GM23338 (cell line): ENCODE results near the gene PLRG1. TPM values are rescaled to one million over a fixed set of nuclear protein-coding genes. Genes with fewer than 3 reads are reported as not detected.

Experiments used
- ATAC-seq: fragments of 200-7000 bp; cut with Tn5 transposase; 3 replicates; pipeline ENCODE4 v1.9.1; 2020
- DNase-seq: peaks from one replicate; pipeline ENCODE4 v3.0.0-alpha.2; 2015; ENCODE audit warnings: low spot score
- H2AFZ ChIP-seq: fragments of 200-600 bp; sonication (generic); 2 replicates; pipeline ENCODE4 v1.8.0; 2016; ENCODE audit warnings: antibody characterized with exemption, mild to moderate bottlenecking, moderate library complexity
- H3F3A ChIP-seq: fragments of 200-600 bp; sonication (generic); replicated peaks from 2 replicates; pipeline ENCODE4 v1.8.0; 2017; ENCODE audit warnings: antibody characterized with exemption, mixed run types, low read depth
- H3K27ac ChIP-seq: fragments of 200-600 bp; sonication (generic); 2 replicates; pipeline ENCODE4 v1.6.1; 2016; ENCODE audit warnings: low read depth
- H3K27me3 ChIP-seq: fragments of 200-600 bp; sonication (generic); 2 replicates; pipeline ENCODE4 v1.8.0; 2016; ENCODE audit warnings: mild to moderate bottlenecking, mixed run types, moderate library complexity; ENCODE audit not compliant: insufficient read depth
- H3K36me3 ChIP-seq: fragments of 200-600 bp; sonication (generic); 2 replicates; pipeline ENCODE4 v1.8.0; 2016; ENCODE audit warnings: mild to moderate bottlenecking; ENCODE audit not compliant: insufficient read depth
- H3K4me1 ChIP-seq: fragments of 200-600 bp; sonication (generic); 2 replicates; pipeline ENCODE4 v1.8.0; 2016; ENCODE audit warnings: mild to moderate bottlenecking, moderate library complexity; ENCODE audit not compliant: insufficient read depth
- H3K4me2 ChIP-seq: fragments of 200-600 bp; sonication (generic); 2 replicates; pipeline ENCODE4 v1.7.1; 2017; ENCODE audit warnings: mixed run types
- H3K4me3 ChIP-seq: fragments of 200-600 bp; sonication (generic); 2 replicates; pipeline ENCODE4 v1.6.1; 2016; ENCODE audit warnings: mixed run types
- H3K79me2 ChIP-seq: fragments of 200-600 bp; sonication (generic); replicated peaks from 2 replicates; pipeline ENCODE4 v1.8.0; 2017; ENCODE audit warnings: mild to moderate bottlenecking; ENCODE audit not compliant: insufficient read depth
- H3K9me2 ChIP-seq: fragments of 200-600 bp; sonication (generic); 2 replicates; pipeline ENCODE4 v1.8.0; 2017; ENCODE audit not compliant: insufficient read depth
- H4K20me1 ChIP-seq: fragments of 200-600 bp; sonication (generic); replicated peaks from 2 replicates; pipeline ENCODE4 v1.8.0; 2017; ENCODE audit warnings: mild to moderate bottlenecking; ENCODE audit not compliant: insufficient read depth
- H3K27ac Mint-ChIP-seq: 2 replicates; pipeline ENCODE4 v1.8.0; 2020; ENCODE audit warnings: inconsistent platforms, mild to moderate bottlenecking, moderate library complexity, mixed read lengths
- H3K27me3 Mint-ChIP-seq: 3 replicates; pipeline ENCODE4 v1.8.0; 2022; ENCODE audit warnings: low read depth, mild to moderate bottlenecking, moderate library complexity, mixed read lengths, inconsistent platforms; ENCODE audit not compliant: insufficient read depth, poor library complexity
- H3K36me3 Mint-ChIP-seq: 3 replicates; pipeline ENCODE4 v1.8.0; 2021; ENCODE audit warnings: low read depth, mild to moderate bottlenecking, inconsistent platforms, moderate library complexity, mixed read lengths
- H3K4me1 Mint-ChIP-seq: 3 replicates; pipeline ENCODE4 v1.8.0; 2020; ENCODE audit warnings: mild to moderate bottlenecking, inconsistent platforms, mixed read lengths
- H3K4me3 Mint-ChIP-seq: 3 replicates; pipeline ENCODE4 v1.8.0; 2021; ENCODE audit warnings: moderate library complexity, mild to moderate bottlenecking, inconsistent platforms, mixed read lengths
- H3K9me3 Mint-ChIP-seq: 3 replicates; pipeline ENCODE4 v1.8.0; 2020; ENCODE audit warnings: moderate library complexity, mild to moderate bottlenecking, inconsistent platforms, mixed read lengths
- CREB1 ChIP-seq: fragments of 250-450 bp; sonication (Bioruptor Pico); IDR thresholded peaks from 2 replicates; pipeline ENCODE4 v1.5.0; 2020; ENCODE audit warnings: low read depth, mild to moderate bottlenecking, moderate library complexity
- ETS1 ChIP-seq: IDR thresholded peaks from 2 replicates; pipeline ENCODE4 v1.6.1; 2016; ENCODE audit warnings: antibody characterized with exemption
- EZH2 ChIP-seq: fragments of 200-600 bp; sonication (generic); IDR thresholded peaks from one replicate; pipeline ENCODE4 v1.8.0; 2017; ENCODE audit warnings: antibody characterized with exemption, mild to moderate bottlenecking, low read depth; ENCODE audit not compliant: unreplicated experiment
- EZH2phosphoT487 ChIP-seq: fragments of 200-600 bp; sonication (generic); IDR thresholded peaks from one replicate; pipeline ENCODE4 v1.8.1; 2018; ENCODE audit warnings: antibody characterized with exemption; ENCODE audit not compliant: unreplicated experiment
- JUNB ChIP-seq: IDR thresholded peaks from one replicate; pipeline ENCODE4 v1.6.1; 2016; ENCODE audit warnings: antibody characterized with exemption; ENCODE audit not compliant: unreplicated experiment
- NANOG ChIP-seq: IDR thresholded peaks from 2 replicates; pipeline ENCODE4 v1.6.1; 2016; ENCODE audit warnings: antibody characterized with exemption, borderline replicate concordance
- POLR2AphosphoS5 ChIP-seq: IDR thresholded peaks from 2 replicates; pipeline ENCODE4 v1.6.1; 2016; ENCODE audit warnings: antibody characterized with exemption, low read depth
- STAT1 ChIP-seq: IDR thresholded peaks from one replicate; pipeline ENCODE4 v1.6.1; 2016; ENCODE audit warnings: antibody characterized with exemption; ENCODE audit not compliant: unreplicated experiment
- ZNF114 ChIP-seq: fragments of 250-450 bp; sonication (Bioruptor Pico); IDR thresholded peaks from 2 replicates; pipeline ENCODE4 v1.5.0; 2020; ENCODE audit warnings: mild to moderate bottlenecking, moderate library complexity
- ZNF331 ChIP-seq: fragments of 250-450 bp; sonication (Bioruptor Pico); IDR thresholded peaks from 2 replicates; pipeline ENCODE4 v1.5.0; 2020; ENCODE audit warnings: low read depth, mild to moderate bottlenecking, moderate library complexity
- polyA plus RNA-seq: library from polyadenylated mRNA; unstranded; fragments of >200 nt; fragmentation: Nextera tagmentation; extraction: Ambion mirVana; gene quantifications from 2 replicates; pipeline ENCODE4 v1.2.1, GENCODE V29; 2016
- total RNA-seq: library from RNA; depleted of rRNA; stranded (reverse); fragments of >200 nt; shearing (Covaris generic); gene quantifications from 2 replicates; pipeline ENCODE4 v1.2.3, GENCODE V29; 2014
- TF ChIP-seq, protein P1 (sequence below), 2 experiments: fragments of 200-600 bp in 1 of 2; sonication (generic) in 1 of 2; conservative IDR thresholded peaks; 2 replicates each; pipeline versions ENCODE4 v1.5.1 to v1.6.1; 2016 to 2017; ENCODE audit warnings: antibody characterized with exemption in 2 of 2, low read depth in 2 of 2, mild to moderate bottlenecking in 2 of 2, moderate library complexity in 1 of 2

PLRG1 gene
- total and polyA plus RNA-seq, 2 experiments from 2014 or later = 77.3 to 82.7 TPM

- H3K36me3 Mint-ChIP-seq = no peaks in the 10 kb centered on the region
- no peak for DNase-seq
Measured at GRCh38 chr4:154497889-154498288, 52.3 kb downstream of the PLRG1 start.

DNA sequence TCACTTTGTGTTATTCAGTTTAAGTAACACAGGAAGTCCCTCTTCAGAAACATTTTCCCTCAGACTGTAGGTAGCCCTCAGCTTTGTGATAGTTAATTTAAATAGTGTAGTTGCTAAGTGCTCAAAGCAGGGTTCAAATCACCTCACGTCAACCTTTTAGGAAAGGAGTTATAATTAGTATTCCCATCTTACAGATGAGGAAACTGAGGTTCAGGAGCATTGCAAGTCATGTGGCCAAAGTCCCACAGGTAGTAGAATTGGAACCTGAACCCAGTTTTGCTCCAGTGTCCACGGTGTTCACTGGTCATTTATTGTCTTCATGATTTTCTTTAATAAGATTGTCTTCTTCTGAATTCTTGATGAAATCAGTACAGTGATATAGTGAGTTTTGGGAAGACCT, 54.3 kb downstream of the PLRG1 start:
- Histone ChIP-seq H3K4me2 (no peak overlapping the region), H3K4me3 (no peak overlapping the region), H4K20me1 (no peaks in the 10 kb centered on the region; the same call in 1 of the 2 replicates), H2AFZ (no peak overlapping the region), H3F3A (peaks cover 6% of the 10 kb centered on the region), H3K4me1 (peaks cover 7% of the 10 kb centered on the region; the same call in 1 of the 2 replicates), H3K27me3 (peaks cover 41% of the 10 kb centered on the region), H3K27ac (no peak overlapping the region), H3K9me2 (no peaks in the 10 kb centered on the region), H3K79me2 (no peaks in the 10 kb centered on the region), H3K36me3 (no peaks in the 10 kb centered on the region)
- peaks cover 27% of the 10 kb centered on the region for H3K27me3 Mint-ChIP-seq
- no peaks in the 10 kb centered on the region; the same call in 2 of the 3 replicates for H3K9me3 Mint-ChIP-seq
- no peak overlapping the region for H3K4me3 Mint-ChIP-seq
- H3K36me3 Mint-ChIP-seq = no peaks in the 10 kb centered on the region; the same call in 2 of the 3 replicates
- DNase-seq (no peak), ATAC-seq (no peak)
- H3K27ac Mint-ChIP-seq = no peak overlapping the region
- H3K4me1 Mint-ChIP-seq = peaks cover 6% of the 10 kb centered on the region
- TF ChIP-seq CREB1 (CRISPR knock-in tag) (no peak), JUNB (no peak), ZNF331 (no peak), EZH2 (no peak), ETS1 (no peak), POLR2AphosphoS5 (no peak), ZNF114 (CRISPR knock-in tag) (no peak), STAT1 (no peak)

More at GRCh38 chr4:154497889-154498288, 52.3 kb downstream of the PLRG1 start:
- Histone ChIP-seq H3K27me3 (peaks cover 22% of the 10 kb centered on the region), H3K4me2 (no peak overlapping the region), H3F3A (no peaks in the 10 kb centered on the region), H3K36me3 (no peaks in the 10 kb centered on the region), H3K79me2 (no peaks in the 10 kb centered on the region), H2AFZ (no peak overlapping the region), H3K27ac (no peak overlapping the region), H3K4me3 (no peak overlapping the region), H3K9me2 (no peaks in the 10 kb centered on the region), H4K20me1 (no peaks in the 10 kb centered on the region; the same call in 1 of the 2 replicates), H3K4me1 (no peaks in the 10 kb centered on the region)
- Mint-ChIP-seq H3K27ac (no peak overlapping the region), H3K4me1 (no peaks in the 10 kb centered on the region), H3K27me3 (peaks cover 7% of the 10 kb centered on the region), H3K4me3 (no peak overlapping the region), H3K9me3 (no peaks in the 10 kb centered on the region; the same call in 2 of the 3 replicates)
- TF ChIP-seq EZH2phosphoT487 = no peak
- no peak for TF ChIP-seq POLR2AphosphoS5
- TF ChIP-seq NANOG = no peak
- no peak for TF ChIP-seq CREB1 (CRISPR knock-in tag)
- TF ChIP-seq JUNB = no peak
- TF ChIP-seq EZH2 = no peak
- no peak for TF ChIP-seq STAT1
- TF ChIP-seq ETS1 = no peak
- TF ChIP-seq ZNF114 (CRISPR knock-in tag) = no peak
- TF ChIP-seq, protein P1, sequence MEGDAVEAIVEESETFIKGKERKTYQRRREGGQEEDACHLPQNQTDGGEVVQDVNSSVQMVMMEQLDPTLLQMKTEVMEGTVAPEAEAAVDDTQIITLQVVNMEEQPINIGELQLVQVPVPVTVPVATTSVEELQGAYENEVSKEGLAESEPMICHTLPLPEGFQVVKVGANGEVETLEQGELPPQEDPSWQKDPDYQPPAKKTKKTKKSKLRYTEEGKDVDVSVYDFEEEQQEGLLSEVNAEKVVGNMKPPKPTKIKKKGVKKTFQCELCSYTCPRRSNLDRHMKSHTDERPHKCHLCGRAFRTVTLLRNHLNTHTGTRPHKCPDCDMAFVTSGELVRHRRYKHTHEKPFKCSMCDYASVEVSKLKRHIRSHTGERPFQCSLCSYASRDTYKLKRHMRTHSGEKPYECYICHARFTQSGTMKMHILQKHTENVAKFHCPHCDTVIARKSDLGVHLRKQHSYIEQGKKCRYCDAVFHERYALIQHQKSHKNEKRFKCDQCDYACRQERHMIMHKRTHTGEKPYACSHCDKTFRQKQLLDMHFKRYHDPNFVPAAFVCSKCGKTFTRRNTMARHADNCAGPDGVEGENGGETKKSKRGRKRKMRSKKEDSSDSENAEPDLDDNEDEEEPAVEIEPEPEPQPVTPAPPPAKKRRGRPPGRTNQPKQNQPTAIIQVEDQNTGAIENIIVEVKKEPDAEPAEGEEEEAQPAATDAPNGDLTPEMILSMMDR (conservative IDR thresholded peaks at IDR 0.05; ENCODE audit: low read depth in 2 of 2) = no peak
- no peak for TF ChIP-seq ZNF331
- ATAC-seq = no peak
